Activated naive CD8-positive, alpha-beta T cell treated with anti-CD3 and anti-CD28 coated beads for 36 hours (primary cell): ENCODE data around the gene RPS3A. TPM values are rescaled to one million over a fixed set of nuclear protein-coding genes. Genes with fewer than 3 reads are reported as not detected.
"Not testable (repeated sequence)": the region's sequence is repeated elsewhere in the genome, so short reads cannot be mapped to it uniquely, and the experiment has no call there.

Experiments used
- DNase-seq: peaks from one replicate; pipeline ENCODE4 v3.0.0; 2021
- H3K27ac Mint-ChIP-seq: one replicate; pipeline ENCODE4 v1.8.0; 2022; ENCODE audit warnings: mild to moderate bottlenecking, moderate library complexity, mixed read lengths
- H3K27me3 Mint-ChIP-seq: one replicate; pipeline ENCODE4 v1.8.0; 2022; ENCODE audit warnings: mild to moderate bottlenecking, mixed read lengths
- H3K36me3 Mint-ChIP-seq: one replicate; pipeline ENCODE4 v1.8.0; 2021; ENCODE audit warnings: mild to moderate bottlenecking, mixed read lengths
- H3K4me1 Mint-ChIP-seq: one replicate; pipeline ENCODE4 v1.8.0; 2021; ENCODE audit warnings: mixed read lengths
- H3K4me3 Mint-ChIP-seq: one replicate; pipeline ENCODE4 v1.8.0; 2022; ENCODE audit warnings: mild to moderate bottlenecking, moderate library complexity, mixed read lengths
- H3K9me3 Mint-ChIP-seq: one replicate; pipeline ENCODE4 v1.8.0; 2022; ENCODE audit warnings: mixed read lengths
- total RNA-seq, 2 experiments: library from RNA; stranded (reverse); gene quantifications; one replicate each; pipeline ENCODE4 v1.2.3, GENCODE V29; 2021

Gene RPS3A
- total RNA-seq, 2 experiments from 2014 or later = 2,830 to 2,978 TPM

- peak overlapping the region; percentile 98 for H3K4me3 Mint-ChIP-seq
- DNase-seq = no peak
- H3K36me3 Mint-ChIP-seq = peaks cover 52% of the 10 kb centered on the region
- H3K27ac Mint-ChIP-seq = peak overlapping the region; percentile 99
- peaks cover 6% of the 10 kb centered on the region for H3K27me3 Mint-ChIP-seq
- no peaks in the 10 kb centered on the region for H3K9me3 Mint-ChIP-seq
- peaks cover 38% of the 10 kb centered on the region for H3K4me1 Mint-ChIP-seq
Observed at GRCh38 chr4:151100531-151100930, 1.1 kb downstream of the RPS3A start.

DNA sequence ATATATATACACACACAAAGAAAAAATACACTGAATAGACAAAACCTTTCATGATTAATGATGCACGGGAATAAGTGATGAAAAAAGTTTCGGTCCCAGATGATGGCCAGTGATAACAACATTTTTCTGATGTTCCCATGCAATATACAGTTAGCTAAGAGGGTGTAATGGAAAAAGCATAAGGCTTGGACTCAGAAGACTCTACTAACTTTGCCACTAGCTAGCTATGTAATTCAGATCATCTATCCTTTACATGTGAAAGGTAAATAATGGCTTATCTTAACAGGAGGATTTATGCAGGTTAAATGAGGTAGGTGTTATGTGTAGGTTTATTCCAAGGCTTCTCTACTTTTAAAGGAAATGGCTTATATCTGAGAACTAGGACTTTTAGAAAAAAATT is 4.3 kb downstream of the RPS3A start:
- no peaks in the 10 kb centered on the region for H3K9me3 Mint-ChIP-seq
- peak overlapping the region; percentile 47 for H3K4me3 Mint-ChIP-seq
- DNase-seq = no peak
- peak overlapping the region; percentile 45 for H3K27ac Mint-ChIP-seq
- peaks cover 76% of the 10 kb centered on the region for H3K36me3 Mint-ChIP-seq
- H3K27me3 Mint-ChIP-seq = peaks cover 6% of the 10 kb centered on the region
- H3K4me1 Mint-ChIP-seq = peaks cover 42% of the 10 kb centered on the region

GRCh38 chr4:151104621-151105020 is 5.2 kb downstream of the RPS3A start:
- Mint-ChIP-seq H3K4me1 (peaks cover 35% of the 10 kb centered on the region), H3K36me3 (peaks cover 72% of the 10 kb centered on the region), H3K9me3 (no peaks in the 10 kb centered on the region), H3K4me3 (peak overlapping the region; percentile 22), H3K27me3 (no peaks in the 10 kb centered on the region), H3K27ac (peak overlapping the region; percentile 48)
- no peak for DNase-seq

GRCh38 chr4:151105454-151106032 is 6.1 kb downstream of the RPS3A start:
- Mint-ChIP-seq H3K27ac (peak overlapping the region; percentile 20), H3K9me3 (no peaks in the 10 kb centered on the region), H3K27me3 (no peaks in the 10 kb centered on the region), H3K36me3 (peaks cover 62% of the 10 kb centered on the region), H3K4me3 (no peak overlapping the region), H3K4me1 (peaks cover 35% of the 10 kb centered on the region)
- DNase-seq = no peak

DNA sequence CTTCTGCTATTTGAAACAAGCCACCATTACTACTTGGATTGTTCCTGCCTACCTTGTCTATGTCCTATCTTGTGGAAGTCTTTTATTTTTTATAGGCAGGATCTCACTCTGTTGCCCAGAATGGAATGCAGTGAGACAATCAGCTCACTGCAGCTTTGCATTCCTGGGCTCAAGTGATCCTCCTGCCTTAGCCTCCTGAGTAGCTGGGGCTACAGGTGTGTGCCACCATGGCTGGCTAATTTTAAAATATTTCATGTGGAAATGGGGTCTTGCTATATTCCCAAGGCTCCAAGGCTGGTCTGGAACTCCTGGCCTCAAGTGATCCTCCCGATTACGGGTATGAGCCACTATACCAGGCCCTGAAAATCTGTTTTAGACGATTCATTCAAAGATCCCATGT is 7.6 kb downstream of the RPS3A start:
- no peak overlapping the region for H3K27ac Mint-ChIP-seq
- H3K9me3 Mint-ChIP-seq = no peaks in the 10 kb centered on the region
- H3K4me3 Mint-ChIP-seq = no peak overlapping the region
- peaks cover 49% of the 10 kb centered on the region for H3K36me3 Mint-ChIP-seq
- DNase-seq = no peak
- H3K4me1 Mint-ChIP-seq = peaks cover 32% of the 10 kb centered on the region
- no peaks in the 10 kb centered on the region for H3K27me3 Mint-ChIP-seq

- Mint-ChIP-seq H3K9me3 (no peaks in the 10 kb centered on the region), H3K4me1 (peaks cover 15% of the 10 kb centered on the region), H3K27me3 (no peaks in the 10 kb centered on the region), H3K4me3 (no peak overlapping the region), H3K27ac (no peak overlapping the region), H3K36me3 (peaks cover 36% of the 10 kb centered on the region)
- no peak for DNase-seq
Observed at GRCh38 chr4:151110236-151110635, 10.8 kb downstream of the RPS3A start.

GRCh38 chr4:151114338-151114737 is 14.9 kb downstream of the RPS3A start:
- no peaks in the 10 kb centered on the region for H3K27me3 Mint-ChIP-seq
- H3K36me3 Mint-ChIP-seq = peaks cover 10% of the 10 kb centered on the region
- H3K9me3 Mint-ChIP-seq = no peaks in the 10 kb centered on the region
- no peak overlapping the region for H3K27ac Mint-ChIP-seq
- no peak for DNase-seq
- H3K4me3 Mint-ChIP-seq = no peak overlapping the region
- H3K4me1 Mint-ChIP-seq = peaks cover 4% of the 10 kb centered on the region

- H3K27me3 Mint-ChIP-seq = no peaks in the 10 kb centered on the region
- H3K9me3 Mint-ChIP-seq = no peaks in the 10 kb centered on the region
- H3K4me3 Mint-ChIP-seq = no peak overlapping the region
- H3K4me1 Mint-ChIP-seq = peaks cover 4% of the 10 kb centered on the region
- DNase-seq = no peak
- H3K36me3 Mint-ChIP-seq = peaks cover 10% of the 10 kb centered on the region
- H3K27ac Mint-ChIP-seq = no peak overlapping the region
Observed at GRCh38 chr4:151114986-151115385, 15.6 kb downstream of the RPS3A start.

DNA sequence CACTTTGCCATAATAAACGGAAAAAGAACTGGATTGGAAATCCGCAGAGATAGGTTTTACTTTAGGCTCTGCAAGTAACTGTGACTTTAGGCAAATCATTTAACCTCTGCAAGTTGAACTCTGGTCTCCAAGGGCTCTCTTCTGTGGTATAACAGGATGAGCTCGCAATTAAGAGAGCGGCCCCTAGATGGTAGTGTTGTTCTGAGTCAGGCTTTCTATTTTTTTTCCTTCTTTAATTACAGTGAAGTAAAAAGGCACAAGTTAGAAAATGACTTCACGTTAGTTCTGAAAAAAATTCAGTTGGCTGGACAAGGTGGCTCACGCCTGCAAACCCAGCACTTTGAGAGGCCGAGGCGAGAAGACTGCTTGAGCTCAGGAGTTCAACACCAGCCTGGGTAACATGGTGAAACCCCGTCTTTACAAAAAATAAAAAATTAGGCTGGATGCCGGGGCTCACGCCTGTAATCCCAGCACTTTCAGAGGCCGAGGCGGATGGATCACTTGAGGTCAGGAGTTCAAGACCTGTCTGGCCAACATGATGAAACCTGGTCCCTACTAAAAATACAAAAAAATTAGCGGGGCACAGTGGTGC is 18.0 kb downstream of the RPS3A start:
- Mint-ChIP-seq H3K27ac (no peak overlapping the region), H3K27me3 (no peaks in the 10 kb centered on the region), H3K4me3 (no peak overlapping the region), H3K9me3 (no peaks in the 10 kb centered on the region), H3K4me1 (peaks cover 8% of the 10 kb centered on the region), H3K36me3 (peaks cover 10% of the 10 kb centered on the region)
- DNase-seq = peak; percentile 36

- no peak for DNase-seq
- no peak overlapping the region for H3K27ac Mint-ChIP-seq
- H3K27me3 Mint-ChIP-seq = no peaks in the 10 kb centered on the region
- no peaks in the 10 kb centered on the region for H3K4me1 Mint-ChIP-seq
- no peaks in the 10 kb centered on the region for H3K9me3 Mint-ChIP-seq
- H3K36me3 Mint-ChIP-seq = no peaks in the 10 kb centered on the region
- no peak overlapping the region for H3K4me3 Mint-ChIP-seq
Observed at GRCh38 chr4:151129796-151130195, 30.4 kb downstream of the RPS3A start.

GRCh38 chr4:151133311-151133710 is 33.9 kb downstream of the RPS3A start:
- Mint-ChIP-seq H3K27ac (no peak overlapping the region), H3K4me3 (no peak overlapping the region), H3K36me3 (no peaks in the 10 kb centered on the region), H3K4me1 (no peaks in the 10 kb centered on the region), H3K9me3 (no peaks in the 10 kb centered on the region), H3K27me3 (no peaks in the 10 kb centered on the region)
- DNase-seq = no peak

- H3K9me3 Mint-ChIP-seq, H3K4me1 Mint-ChIP-seq, DNase-seq, H3K27ac Mint-ChIP-seq, H3K4me3 Mint-ChIP-seq, H3K27me3 Mint-ChIP-seq, H3K36me3 Mint-ChIP-seq: not testable (repeated sequence)
Observed at GRCh38 chr4:151136048-151136447, 36.6 kb downstream of the RPS3A start.

DNA sequence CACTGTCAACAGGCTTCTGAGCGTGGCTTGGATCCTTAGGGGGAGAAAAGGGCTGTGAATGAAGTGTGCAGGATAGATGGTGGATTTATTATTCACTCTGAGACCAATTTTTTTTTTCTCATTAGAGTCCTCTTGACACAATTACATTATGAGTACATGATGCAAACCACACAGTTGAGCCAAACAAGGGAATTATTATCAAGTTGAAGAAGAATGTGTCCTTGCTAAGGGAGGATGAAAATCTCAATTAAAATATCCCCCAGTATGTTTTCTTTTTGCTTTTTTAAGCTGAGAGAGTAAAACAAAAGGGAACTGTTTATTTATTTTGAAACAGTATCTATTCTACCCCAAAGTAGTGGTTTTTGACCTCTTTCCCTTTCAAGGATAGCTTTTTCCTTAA is 40.4 kb downstream of the RPS3A start:
- H3K9me3 Mint-ChIP-seq = no peaks in the 10 kb centered on the region
- H3K27me3 Mint-ChIP-seq = no peaks in the 10 kb centered on the region
- H3K4me1 Mint-ChIP-seq = no peaks in the 10 kb centered on the region
- no peak for DNase-seq
- no peaks in the 10 kb centered on the region for H3K36me3 Mint-ChIP-seq
- H3K27ac Mint-ChIP-seq = no peak overlapping the region
- no peak overlapping the region for H3K4me3 Mint-ChIP-seq

- no peak overlapping the region for H3K4me3 Mint-ChIP-seq
- no peaks in the 10 kb centered on the region for H3K36me3 Mint-ChIP-seq
Observed at GRCh38 chr4:151142758-151143157, 43.3 kb downstream of the RPS3A start.

DNA sequence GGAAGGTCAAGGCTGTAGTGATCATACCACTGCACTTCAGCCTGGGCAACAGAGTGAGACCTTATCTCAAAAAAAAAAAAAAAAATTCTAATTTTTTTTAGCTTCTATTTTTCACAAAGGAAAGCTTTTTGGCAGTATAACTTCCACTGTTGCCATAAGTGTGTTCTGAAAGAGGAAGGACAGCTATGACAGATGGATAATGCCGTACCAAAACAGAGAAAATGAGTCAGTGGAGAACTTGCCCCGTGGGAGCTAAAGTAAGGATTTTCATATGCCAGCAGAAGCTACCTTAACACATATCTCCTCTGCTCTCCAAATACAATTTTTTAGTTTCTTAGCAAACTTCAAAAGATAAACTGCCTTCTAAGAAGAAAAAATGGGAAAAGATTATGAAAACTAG is 43.7 kb downstream of the RPS3A start:
- Mint-ChIP-seq H3K36me3 (no peaks in the 10 kb centered on the region), H3K27me3 (no peaks in the 10 kb centered on the region), H3K9me3 (no peaks in the 10 kb centered on the region), H3K4me3 (no peak overlapping the region), H3K27ac (no peak overlapping the region), H3K4me1 (no peaks in the 10 kb centered on the region)
- no peak for DNase-seq

More at GRCh38 chr4:151142758-151143157, 43.3 kb downstream of the RPS3A start:
- DNase-seq = no peak
- Mint-ChIP-seq H3K9me3 (no peaks in the 10 kb centered on the region), H3K4me1 (no peaks in the 10 kb centered on the region), H3K27ac (no peak overlapping the region), H3K27me3 (no peaks in the 10 kb centered on the region)

- Mint-ChIP-seq H3K27ac (no peak overlapping the region), H3K27me3 (no peaks in the 10 kb centered on the region), H3K36me3 (no peaks in the 10 kb centered on the region), H3K4me3 (no peak overlapping the region), H3K4me1 (no peaks in the 10 kb centered on the region), H3K9me3 (no peaks in the 10 kb centered on the region)
- DNase-seq = no peak
Observed at GRCh38 chr4:151143811-151144210, 44.4 kb downstream of the RPS3A start.
